ENCODE data around the gene THSD7A.
"Not testable (repeated sequence)": the region's sequence is repeated elsewhere in the genome, so short reads cannot be mapped to it uniquely, and the experiment has no call there.

The THSD7A gene

DNA sequence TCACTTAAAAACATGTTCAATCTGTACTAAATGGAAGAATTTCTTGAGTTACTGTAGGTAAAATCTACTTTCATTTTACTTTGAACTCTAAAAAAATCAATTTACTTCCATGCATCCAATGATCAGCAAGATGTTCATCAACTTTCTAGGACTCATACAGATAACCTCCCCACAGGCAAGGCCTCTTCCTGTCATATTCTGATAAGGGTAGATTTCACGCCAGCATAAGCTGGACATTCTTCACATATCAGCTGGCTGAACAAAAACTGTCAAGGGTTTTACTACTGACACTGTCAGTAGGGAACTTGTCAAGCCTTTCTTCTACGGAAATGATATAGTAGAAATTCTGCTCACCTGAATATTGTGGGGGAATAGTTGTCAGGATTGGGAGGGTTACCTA, 244.9 kb downstream of the THSD7A start:
- DNase-seq (ENCODE audit: low read depth), result no peak

DNA sequence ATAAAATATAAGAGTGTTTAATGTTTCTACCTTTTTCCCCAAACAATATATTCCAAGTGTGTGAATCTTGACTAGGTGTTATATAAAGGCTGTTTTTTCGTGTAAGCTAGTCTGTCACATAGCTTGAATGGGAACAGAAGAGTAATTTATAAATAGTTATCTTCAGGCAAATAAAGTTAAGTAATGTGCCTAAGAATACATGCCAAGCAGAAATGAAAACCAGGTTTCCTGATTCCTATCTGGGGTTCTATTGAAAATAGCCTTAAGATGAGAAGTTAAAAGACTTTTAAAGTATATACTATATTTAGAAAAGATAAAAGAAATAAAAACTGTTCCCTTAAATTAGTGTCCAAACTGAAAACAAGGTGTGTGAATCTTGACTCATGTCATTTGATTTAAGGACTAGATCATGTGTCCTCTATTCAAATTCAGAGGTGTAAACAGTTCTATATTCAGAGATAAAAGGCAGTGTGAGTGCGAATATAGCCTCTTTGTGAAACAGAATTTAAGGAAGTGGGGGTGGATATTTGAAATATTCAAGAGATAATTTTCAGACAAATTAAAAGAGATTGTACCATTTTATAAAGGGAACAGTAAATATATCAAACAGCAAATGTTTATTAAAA, 247.5 kb downstream of the THSD7A start:
- no peak for DNase-seq (ENCODE audit: low read depth)

DNA sequence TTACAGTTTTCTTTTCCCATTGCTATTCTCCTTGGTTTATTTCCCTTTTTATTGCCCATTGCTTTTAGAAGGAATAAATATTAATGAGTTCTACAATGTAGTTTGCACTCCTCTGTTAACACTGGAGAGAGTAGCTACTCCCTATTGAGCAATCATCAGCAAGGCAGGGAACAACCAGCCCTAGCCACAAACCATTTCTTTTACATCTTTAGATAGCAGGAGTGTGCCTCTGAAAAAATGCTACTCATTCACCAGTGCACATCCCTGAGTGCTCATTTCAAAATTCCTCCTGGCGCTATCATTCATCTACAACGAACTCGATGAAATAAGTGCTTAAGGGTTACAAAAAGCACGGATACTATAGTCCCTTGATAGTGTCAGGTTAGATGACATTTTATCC, 252.9 kb downstream of the THSD7A start:
- DNase-seq (ENCODE audit: low read depth), result no peak

DNA sequence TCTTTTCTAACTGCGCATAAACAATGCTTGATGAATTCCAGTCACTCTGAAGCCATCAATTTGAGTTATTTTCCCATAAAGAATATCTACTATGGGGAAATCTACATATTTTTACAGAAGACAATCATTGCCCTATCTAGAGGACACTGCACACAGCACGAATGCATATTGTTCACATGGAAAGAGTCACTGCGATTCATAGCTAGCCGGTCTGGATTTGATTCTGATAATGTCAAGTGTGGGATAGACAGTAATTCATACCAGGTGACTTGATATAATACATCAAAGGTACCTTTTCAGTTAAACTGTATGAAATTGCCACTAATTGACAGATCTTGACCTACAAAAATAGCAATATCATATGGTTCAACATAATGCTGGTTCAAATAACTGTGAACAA, 255.7 kb downstream of the THSD7A start:
- DNase-seq (ENCODE audit: low read depth), result no peak

DNA sequence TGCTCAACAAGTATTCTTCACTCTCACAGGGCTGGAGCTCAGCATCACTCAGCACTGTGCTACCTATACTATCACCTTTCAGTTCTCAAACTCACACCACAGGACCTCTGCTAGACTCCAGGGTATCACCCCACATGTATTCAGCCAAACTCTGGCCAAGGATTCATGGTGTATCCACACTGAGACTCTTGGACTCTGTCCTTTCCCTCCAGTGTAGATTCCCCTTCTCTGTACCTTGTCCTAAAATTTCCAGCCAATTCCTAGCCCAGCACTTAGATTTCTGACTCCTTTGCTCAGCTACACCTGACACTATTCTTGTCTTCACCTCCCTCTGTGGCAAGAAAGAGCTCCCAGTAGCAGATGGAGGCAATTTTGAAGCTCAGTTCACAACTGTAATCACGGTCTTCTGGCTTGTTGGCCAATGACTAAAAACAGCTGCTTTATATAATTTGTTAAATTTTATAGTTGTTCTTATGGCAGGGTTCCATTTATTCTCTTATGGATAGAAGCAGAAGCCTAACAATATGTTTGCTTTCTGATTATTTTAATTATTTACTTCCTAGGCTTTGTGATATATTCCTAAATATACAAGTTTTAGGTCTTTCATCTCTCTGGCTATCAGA, 258.8 kb downstream of the THSD7A start:
- DNase-seq (ENCODE audit: low read depth), result no peak

DNA sequence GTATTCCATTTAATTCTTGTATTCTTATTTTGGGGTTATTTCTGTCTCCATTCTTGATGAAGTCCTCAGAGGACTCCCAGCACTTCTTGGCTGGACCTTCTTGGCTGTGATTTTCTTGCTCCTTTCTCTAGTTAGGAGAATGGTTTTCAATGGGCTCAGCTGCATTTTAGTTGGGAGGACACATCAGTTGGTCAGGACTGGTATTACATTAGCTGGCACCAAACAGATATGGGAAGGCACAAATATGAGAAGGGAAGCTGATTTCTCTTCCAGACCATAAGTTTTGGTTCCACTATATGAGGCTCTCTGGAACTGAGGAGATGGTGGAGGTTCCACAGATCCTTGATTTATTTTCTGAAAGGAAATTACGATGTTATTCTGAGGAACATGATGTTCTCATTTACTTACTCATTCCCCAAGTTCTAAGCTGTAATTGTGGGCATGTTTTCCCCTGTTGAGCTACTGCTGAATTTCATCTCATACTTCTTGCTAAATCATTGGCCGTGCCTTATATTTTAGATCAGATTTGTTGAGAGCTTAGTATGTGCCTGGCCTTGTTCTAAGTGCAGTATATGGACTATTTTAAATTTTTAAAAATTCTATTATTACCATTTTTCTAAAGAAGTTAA, 261.0 kb downstream of the THSD7A start:
- DNase-seq (ENCODE audit: low read depth), result no peak

DNA sequence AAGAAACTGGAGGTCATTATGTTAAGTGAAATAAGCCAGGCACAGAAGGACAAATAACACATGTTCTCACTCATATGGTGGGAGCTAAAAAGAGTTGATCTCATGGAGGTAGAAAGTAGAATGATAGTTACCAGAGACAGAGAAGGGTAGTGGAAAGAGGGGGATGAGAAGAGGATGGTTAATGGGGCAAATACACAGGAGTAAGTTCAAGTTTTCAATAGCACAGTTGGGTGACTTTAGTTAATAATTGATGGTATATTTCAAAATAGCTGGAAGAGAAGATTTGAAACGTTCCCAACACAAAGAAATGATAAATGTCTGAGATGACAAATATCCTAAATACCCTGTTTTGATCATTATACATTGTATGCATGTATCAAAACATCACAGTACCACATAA, 261.8 kb downstream of the THSD7A start:
- no peak for DNase-seq (ENCODE audit: low read depth)

DNA sequence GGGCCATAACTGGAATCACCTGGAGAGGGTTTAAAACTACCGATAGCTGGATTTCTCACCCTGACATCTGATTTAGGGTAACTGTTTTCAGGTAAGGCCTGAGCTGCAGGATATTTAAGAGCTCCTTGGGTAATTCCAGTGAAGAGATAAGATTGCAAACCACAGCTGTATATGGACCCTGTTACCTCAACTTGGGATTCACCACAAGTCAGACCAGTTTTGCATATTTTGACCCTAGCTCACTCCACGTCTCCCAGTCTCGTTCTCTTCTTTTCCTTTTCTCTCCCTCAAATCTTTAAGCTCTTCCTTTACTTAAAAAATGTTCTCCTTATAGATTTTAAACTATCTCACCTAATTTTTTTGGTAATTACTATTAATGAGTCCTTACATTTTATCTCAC, 264.4 kb downstream of the THSD7A start:
- DNase-seq (ENCODE audit: low read depth), result no peak

DNA sequence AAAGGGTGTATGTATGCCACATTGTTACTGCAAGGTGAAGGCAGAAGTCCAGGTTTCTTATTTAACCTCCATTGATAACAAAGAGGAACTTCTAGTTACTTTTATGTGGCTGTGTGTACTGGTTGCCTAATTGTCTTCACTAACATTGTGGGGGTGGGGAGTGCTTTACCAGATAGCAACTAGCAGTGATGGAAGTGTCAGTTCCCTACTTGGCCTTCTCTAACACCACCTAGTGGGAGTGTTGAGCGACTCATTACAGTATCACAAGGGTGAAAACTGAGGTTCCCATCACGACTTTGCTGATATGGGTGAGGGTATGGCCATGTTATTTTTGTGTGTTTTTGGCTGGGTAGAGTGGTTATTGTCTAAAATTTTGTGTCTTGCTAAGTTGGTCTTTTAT, 274.4 kb downstream of the THSD7A start:
- no peak for DNase-seq (ENCODE audit: low read depth)

DNA sequence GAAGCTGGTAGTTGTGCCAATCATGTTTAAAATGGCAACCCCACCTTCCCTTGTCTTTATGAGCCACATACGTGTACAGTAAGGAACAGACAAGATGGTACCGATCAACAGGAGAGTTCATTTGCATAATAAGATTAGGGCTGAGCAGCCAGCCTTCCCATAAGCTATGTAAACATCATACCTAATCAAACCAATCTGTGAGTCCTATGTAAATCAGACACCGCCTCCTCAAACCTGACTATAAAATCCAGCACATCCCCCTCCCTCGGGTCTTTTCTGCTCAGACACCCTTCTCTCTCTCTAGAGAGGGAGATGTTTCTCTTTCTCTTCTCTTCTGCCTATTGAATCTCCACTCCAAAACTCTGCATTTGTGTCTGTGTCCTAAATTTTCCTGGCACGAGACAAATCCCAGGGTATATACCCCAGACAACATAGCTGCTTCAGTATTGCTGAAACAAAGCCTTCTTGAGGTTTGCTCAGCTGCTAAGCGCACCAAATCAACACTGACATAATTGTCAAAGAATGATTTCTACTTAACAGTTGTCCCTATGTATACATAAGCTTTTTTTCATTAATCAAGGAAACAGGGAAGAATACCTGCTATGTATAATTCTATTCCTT, 279.2 kb downstream of the THSD7A start:
- DNase-seq (ENCODE audit: low read depth), result no peak

DNA sequence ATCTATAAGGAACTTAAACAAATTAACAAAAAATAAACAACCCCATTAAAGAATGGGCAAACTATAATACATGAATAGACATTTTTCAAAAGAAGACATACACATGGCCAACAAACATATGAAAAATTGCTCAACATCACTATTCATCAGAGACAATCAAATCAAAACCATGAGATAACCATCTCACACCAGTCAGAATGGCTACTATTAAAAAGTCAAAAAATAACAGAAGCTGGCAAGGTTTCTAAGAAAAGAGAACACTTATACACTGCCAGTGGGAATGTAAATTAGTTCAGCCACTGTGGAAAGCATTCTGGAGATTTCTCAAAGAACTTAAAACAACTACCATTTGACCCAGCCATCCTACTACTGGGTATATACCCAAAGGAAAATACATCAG, 280.5 kb downstream of the THSD7A start:
- no peak for DNase-seq (ENCODE audit: low read depth)

DNA sequence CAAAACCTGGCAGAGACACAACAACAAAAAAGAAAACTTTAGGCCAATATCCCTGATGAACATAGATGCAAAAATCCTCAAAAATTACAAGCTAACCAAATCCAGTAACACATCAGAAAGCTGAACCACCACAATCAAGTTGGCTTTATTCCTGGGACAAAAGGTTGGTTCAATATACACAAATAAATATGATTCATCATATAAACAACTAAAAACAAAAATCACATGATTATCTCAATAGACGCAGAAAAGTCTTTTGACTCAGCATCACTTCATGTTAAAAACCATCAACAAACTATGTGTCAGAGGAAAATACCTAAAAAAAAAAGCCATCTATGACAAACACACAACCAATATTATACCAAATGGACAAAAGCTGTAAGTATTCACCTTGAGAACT, 283.5 kb downstream of the THSD7A start:
- DNase-seq (ENCODE audit: low read depth), result no peak

DNA sequence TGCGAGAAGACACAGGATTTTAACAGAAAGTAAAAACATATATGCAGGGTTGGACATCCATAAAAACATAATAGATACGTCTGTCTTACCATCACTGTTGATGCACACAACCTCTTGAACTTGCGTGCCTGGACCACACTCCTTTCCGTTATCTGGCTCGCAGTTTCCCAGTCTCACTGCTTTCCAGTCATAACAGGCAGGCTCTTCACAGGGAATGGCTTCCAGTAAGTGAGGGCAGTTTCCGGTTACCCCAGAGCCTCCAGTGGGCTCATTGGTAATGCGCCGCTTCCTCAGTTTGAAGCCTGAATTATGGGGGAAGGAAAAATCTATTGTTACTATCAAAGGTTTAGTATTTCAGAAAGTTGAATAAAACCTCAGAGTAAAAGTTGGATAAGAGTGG, 290.7 kb downstream of the THSD7A start:
- no peak for DNase-seq (ENCODE audit: low read depth)

DNA sequence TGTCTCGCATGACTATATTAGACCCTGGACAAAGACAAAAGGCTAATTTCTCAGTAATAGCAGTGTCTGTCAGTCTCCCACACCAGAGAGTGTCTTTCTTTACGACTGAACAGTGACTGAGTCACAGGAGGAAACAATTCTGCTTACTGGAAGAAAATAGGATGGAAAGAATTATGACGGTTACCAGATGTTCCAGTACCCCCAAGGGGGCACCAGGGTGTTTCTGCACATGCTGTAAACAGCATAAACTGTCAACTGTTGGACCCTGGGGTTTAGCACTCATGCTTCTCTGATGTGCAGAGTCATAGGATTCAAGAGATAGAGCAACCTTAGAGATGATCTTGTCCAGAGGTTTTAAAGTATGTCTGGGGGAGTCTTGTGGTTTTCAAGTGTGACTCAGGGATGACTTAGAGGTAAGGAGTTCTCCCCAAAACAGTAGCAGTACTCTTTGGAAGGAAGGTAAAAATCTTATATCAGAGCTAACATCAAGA, 291.7 kb downstream of the THSD7A start:
- peak; percentile 28 for DNase-seq (ENCODE audit: low read depth)

DNA sequence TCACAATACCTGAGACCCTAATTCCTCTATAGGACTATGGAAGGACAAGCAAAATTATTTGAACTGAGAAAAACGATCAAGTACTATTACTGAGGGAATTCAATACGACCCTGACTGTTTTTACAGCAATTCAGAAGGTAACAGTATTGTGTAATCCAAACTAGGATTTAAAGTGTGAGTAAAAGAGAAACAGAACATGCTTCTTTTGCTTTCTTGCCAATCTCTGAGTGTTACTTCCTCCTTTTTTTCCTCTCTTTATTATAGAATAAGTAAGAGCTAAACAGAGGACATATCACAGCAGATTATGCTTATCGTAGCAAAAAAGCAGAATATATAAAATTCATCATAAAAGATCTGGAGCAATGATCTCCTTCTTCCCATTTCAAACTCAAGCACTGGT, 292.1 kb downstream of the THSD7A start:
- no peak for DNase-seq (ENCODE audit: low read depth)

DNA sequence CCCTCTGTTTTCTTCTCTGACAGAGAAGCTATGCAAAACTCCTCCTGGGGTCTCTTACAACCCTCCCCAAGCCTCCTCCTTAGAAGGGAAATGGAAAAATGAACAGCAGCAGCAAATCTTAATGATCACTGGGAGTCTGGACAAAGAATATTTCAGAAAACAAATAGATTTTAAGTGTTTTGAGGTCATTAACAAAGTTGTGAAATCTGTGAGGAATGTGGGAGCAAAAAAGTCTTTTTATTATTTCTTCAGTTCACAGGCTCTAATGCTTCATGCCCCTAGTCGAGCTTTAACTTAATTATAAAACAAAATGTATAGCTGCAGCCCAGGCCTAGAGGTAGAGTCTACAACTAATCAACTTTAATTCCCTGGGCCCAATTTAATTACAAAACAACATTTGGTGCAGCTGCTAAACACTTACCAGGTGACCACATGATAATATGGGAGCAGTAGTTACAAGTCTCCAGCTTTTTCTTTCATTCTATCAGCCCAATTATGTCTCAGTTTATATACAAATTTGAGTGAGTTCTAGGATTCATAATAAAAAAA, 293.2 kb downstream of the THSD7A start:
- DNase-seq (ENCODE audit: low read depth), result no peak

DNA sequence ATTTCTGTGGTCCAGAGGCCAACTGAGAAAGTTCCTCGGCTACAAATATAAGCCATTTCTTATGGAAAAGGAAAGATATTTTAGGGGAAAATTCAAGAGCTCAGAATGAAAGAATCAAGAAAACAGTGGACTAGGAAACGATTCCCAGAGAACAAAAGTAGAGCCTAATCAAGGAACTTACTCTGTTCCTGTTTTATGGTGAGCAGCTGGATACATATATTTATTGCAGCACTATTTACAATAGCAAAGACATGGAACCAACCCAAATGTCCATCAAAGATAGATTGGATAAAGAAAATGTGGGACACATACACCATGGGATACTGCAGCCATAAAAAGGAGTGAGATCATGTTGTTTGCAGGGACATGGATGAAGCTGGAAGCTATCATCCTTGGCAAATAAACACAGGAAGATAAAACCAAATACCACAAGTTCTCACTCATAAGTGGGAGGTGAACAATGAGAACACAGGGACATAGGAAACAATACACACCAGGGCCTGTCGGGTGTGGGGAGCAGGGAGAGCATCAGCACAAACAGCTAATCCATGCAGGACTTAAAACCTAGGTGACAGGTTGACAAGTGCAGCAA, 298.7 kb downstream of the THSD7A start:
- no peak for DNase-seq (ENCODE audit: low read depth)

DNA sequence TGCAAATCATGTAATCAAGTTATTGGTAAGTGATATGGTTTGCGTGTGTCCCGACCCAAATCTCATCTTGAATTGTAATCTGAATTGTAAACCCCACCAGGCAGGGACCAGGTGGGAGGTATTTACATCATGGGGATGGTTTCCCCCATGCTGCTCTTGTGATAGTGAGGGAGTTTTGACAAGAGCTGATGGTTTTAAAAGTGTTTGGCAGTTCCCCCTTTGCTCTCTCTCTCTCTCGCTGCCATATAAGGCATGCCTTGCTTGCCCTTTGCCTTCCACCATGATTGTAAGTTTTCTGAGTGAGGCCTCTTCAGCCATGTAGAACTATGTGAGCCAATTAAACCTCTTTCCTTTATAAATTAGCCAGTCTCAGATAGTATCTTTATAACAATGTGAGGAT, 302.6 kb downstream of the THSD7A start:
- no peak for DNase-seq (ENCODE audit: low read depth)

DNA sequence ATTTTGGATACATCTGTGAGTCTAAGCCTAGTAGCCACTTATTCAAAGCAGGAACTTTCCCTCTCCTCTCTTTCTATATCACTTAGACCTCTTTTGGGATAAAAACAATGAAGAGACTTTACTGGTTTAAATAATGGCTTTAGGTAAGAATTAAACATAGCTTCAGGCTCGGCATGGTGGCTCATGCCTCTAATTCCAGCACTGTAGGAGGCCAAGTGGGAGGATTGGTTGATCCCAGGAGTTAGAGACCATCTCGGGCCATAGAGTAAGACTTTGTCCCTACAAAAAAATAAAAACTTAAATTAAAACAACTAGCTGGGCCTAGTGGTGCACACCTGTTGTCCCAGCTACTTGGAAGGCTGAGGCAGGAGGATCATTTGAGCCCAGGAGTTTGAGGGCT, 304.3 kb downstream of the THSD7A start:
- no peak for DNase-seq (ENCODE audit: low read depth)

DNA sequence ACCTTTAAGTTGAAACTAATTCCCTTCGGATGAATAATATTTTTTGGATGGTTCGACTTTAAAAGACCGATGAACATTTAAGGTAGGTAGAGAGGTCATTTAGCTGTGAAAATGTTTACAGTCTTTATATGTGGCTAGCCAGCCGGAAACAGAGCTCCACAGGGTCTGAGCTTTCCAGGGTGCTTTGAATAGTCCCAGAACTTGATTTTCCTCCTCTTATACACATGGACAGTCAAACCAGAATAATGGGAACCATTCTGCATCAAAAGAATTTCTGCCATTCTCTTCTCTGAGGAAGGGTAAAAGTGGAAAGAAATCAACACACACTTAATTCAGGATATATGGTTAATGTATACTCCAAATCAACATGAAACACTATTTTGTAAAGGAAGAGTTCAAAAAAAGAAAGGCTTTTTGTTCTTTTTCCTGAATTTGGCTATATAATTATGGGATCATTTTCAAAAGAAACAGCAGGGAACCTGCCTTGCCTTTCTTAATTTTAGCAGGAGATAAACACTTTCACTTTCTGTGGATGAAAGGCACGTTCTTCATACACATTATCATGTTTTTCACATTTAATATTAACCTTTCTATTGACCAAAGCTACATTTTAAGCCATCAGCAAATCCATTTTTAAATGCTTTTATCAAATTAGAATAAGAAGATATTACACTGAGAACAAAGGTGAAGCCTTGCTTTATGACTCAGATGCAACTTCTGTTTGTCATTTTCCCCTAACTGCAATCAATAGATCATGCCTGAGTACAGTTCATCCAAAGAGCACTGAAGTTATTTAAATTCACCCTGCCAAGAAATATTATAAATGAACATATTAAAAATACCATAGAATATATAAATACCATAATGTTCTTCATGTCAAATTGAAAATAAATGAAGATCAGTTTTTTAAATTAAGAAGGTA, 307.3 kb downstream of the THSD7A start:
- no peak for DNase-seq (ENCODE audit: low read depth)

DNA sequence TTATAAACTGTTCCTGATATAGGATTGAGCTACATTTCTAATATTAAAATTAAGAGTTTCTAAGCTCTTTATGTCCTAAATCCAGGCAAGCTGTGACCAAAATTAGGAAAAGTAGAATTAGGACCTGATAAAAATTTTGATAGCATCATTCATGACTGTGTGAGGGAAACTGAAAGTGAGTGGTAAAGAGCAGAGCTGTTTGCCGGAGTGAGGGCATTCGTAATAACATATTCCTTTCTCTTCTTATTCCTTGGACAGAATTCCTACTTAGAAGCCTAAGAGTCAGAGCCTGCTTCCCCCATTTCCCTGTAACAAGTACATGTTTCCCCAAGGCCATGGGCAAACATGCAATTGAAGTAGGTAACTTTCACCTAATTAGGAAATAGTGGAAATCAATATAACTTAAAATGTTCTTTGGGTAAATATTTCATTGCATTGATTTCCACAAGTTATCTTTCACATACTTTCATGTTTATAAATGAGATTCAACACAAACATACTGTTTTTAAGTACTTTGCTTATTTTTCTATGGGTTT, 310.0 kb downstream of the THSD7A start:
- not testable (repeated sequence) for DNase-seq (ENCODE audit: low read depth)

Measured in non-pigmented ciliary epithelial cell (primary cell).